Endothelial cell of umbilical vein (primary cell): ENCODE measurements around the gene KLHL18.

Source experiments
- JUN ChIP-seq: IDR thresholded peaks from 2 replicates; pipeline ENCODE4 v1.6.1; 2011; ENCODE audit warnings: borderline replicate concordance, low read depth; ENCODE audit not compliant: insufficient read length, insufficient read depth
- MAX ChIP-seq: IDR thresholded peaks from 2 replicates; pipeline ENCODE4 v1.6.1; 2011; ENCODE audit not compliant: insufficient read depth, insufficient read length
- TF ChIP-seq, protein P1 (sequence below), 2 donors: IDR thresholded peaks; 1 replicate in 1 of 2; 2 replicates in 1 of 2; pipeline ENCODE4 v1.5.1; 2011; ENCODE audit warnings: low read length in 2 of 2, mild to moderate bottlenecking in 2 of 2, moderate library complexity in 2 of 2, control low read depth in 1 of 2, inconsistent platforms in 1 of 2, low read depth in 1 of 2; ENCODE audit not compliant: insufficient read depth in 1 of 2; ENCODE audit errors: extremely low read depth in 1 of 2

DNA sequence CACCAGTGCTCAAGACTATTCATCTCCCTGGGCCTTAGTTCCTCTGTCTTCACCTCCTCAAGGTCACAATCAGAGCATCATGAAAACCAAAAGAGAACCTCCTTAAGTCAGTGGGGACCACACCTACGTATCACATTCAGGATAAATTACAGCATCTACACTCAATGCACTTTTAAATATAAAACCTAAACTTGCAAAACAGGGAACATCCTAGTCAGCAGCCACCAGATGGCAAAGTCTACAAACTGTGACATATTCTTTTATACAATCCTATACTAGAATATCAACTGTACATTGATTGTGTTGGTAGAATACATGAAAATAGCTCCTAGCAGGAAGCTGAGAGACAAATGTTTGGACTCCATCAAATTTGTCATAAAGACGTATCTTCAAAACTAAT is 8.1 kb upstream of the KLHL18 start:
- TF ChIP-seq JUN (no peak), MAX (no peak)
- TF ChIP-seq, protein P1, sequence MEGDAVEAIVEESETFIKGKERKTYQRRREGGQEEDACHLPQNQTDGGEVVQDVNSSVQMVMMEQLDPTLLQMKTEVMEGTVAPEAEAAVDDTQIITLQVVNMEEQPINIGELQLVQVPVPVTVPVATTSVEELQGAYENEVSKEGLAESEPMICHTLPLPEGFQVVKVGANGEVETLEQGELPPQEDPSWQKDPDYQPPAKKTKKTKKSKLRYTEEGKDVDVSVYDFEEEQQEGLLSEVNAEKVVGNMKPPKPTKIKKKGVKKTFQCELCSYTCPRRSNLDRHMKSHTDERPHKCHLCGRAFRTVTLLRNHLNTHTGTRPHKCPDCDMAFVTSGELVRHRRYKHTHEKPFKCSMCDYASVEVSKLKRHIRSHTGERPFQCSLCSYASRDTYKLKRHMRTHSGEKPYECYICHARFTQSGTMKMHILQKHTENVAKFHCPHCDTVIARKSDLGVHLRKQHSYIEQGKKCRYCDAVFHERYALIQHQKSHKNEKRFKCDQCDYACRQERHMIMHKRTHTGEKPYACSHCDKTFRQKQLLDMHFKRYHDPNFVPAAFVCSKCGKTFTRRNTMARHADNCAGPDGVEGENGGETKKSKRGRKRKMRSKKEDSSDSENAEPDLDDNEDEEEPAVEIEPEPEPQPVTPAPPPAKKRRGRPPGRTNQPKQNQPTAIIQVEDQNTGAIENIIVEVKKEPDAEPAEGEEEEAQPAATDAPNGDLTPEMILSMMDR (IDR thresholded peaks at IDR 0.05; ENCODE audit: extremely low read depth in 1 of 2, insufficient read depth in 1 of 2, low read depth in 1 of 2, low read length in 2 of 2), result no peak
